Measurements from ENCODE around the gene PDGFRB.

PDGFRB gene

GRCh38 chr5:150172556-150172955 is 16.9 kb upstream of the PDGFRB start:
- no peak overlapping the region for H3K4me3 ChIP-seq (ENCODE audit: low read length)
- no peak for TF ChIP-seq CTCF (IDR thresholded peaks at IDR 0.05; ENCODE audit: insufficient read depth, low read depth, low read length, missing control alignments)
- DNase-seq (ENCODE audit: low read depth), result no peak

- DNase-seq (ENCODE audit: low read depth), result no peak
Measured at GRCh38 chr5:150172145-150172544, 16.5 kb upstream of the PDGFRB start.

GRCh38 chr5:150168864-150169263 is 13.2 kb upstream of the PDGFRB start:
- no peak for TF ChIP-seq CTCF (IDR thresholded peaks at IDR 0.05; ENCODE audit: insufficient read depth, low read depth, low read length, missing control alignments)
- no peak for DNase-seq (ENCODE audit: low read depth)

More at GRCh38 chr5:150172145-150172544, 16.5 kb upstream of the PDGFRB start:
- no peak overlapping the region for H3K4me3 ChIP-seq (ENCODE audit: low read length)
- no peak for TF ChIP-seq CTCF (IDR thresholded peaks at IDR 0.05; ENCODE audit: insufficient read depth, low read depth, low read length, missing control alignments)

GRCh38 chr5:150167908-150168307 is 12.3 kb upstream of the PDGFRB start:
- no peak for DNase-seq (ENCODE audit: low read depth)
- H3K4me3 ChIP-seq (ENCODE audit: low read length), result no peak overlapping the region
- no peak for TF ChIP-seq CTCF (IDR thresholded peaks at IDR 0.05; ENCODE audit: insufficient read depth, low read depth, low read length, missing control alignments)

More at GRCh38 chr5:150168864-150169263, 13.2 kb upstream of the PDGFRB start:
- H3K4me3 ChIP-seq (ENCODE audit: low read length), result no peak overlapping the region

- no peak for TF ChIP-seq CTCF (IDR thresholded peaks at IDR 0.05; ENCODE audit: insufficient read depth, low read depth, low read length, missing control alignments)
- H3K4me3 ChIP-seq (ENCODE audit: low read length), result no peak overlapping the region
- no peak for DNase-seq (ENCODE audit: low read depth)
Measured at GRCh38 chr5:150167512-150167850, 11.8 kb upstream of the PDGFRB start.

- DNase-seq (ENCODE audit: low read depth), result no peak
- no peak for TF ChIP-seq CTCF (IDR thresholded peaks at IDR 0.05; ENCODE audit: insufficient read depth, low read depth, low read length, missing control alignments)
- no peak within 1 kb of the TSS for H3K4me3 ChIP-seq (ENCODE audit: low read length)
Measured at GRCh38 chr5:150166650-150167511, 11.2 kb upstream of the PDGFRB start, which contains the start of gene CDX1. CDX1 (plus strand) TSS chr5:150166778; CDS start chr5:150166877, 99 bp downstream.
